GM18951 (cell line): ENCODE data around the gene TJP1.
"Not testable (repeated sequence)": the region's sequence is repeated elsewhere in the genome, so short reads cannot be mapped to it uniquely, and the experiment has no call there.

ENCODE experiments used
- POLR2A ChIP-seq: IDR thresholded peaks from 4 replicates; pipeline ENCODE4 v1.6.1; 2011; ENCODE audit warnings: mild to moderate bottlenecking; ENCODE audit not compliant: insufficient read length, insufficient read depth; ENCODE audit errors: extremely low read depth
- in situ Hi-C: fragments of 300-500 bp; cut with MboI; formaldehyde crosslinking; loops from one replicate; pipeline ENCODE4 v1.12.0; 2022; ENCODE audit warnings: low sequenced_read_pairs, mixed read lengths, inconsistent platforms; ENCODE audit not compliant: unreplicated experiment

Gene TJP1

DNA sequence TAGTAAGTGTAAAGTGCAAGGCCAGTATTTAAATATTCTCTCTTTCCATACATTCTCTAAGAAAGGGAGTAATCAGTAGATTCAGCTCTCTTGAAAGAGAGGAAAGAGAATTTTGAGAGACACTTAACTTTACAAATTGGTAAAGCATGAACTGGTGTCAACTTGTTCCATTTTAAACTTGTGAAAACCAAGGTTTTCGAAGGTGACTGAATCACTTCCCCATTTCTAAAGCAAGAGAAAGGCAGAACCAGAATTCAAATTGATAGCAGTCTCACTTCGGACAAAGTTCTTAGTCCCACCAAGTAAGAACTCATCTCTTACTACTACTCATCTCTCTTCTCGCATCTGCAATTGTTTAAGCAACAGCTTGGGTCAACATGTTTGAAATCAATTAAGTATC lies 22.4 kb downstream of the TJP1 start:
- in situ Hi-C loops: no loop called here
- TF ChIP-seq POLR2A: no peak

GRCh38 chr15:29795610-29796009 lies 26.7 kb downstream of the TJP1 start:
- TF ChIP-seq POLR2A: no peak
- in situ Hi-C loops: no loop called here

DNA sequence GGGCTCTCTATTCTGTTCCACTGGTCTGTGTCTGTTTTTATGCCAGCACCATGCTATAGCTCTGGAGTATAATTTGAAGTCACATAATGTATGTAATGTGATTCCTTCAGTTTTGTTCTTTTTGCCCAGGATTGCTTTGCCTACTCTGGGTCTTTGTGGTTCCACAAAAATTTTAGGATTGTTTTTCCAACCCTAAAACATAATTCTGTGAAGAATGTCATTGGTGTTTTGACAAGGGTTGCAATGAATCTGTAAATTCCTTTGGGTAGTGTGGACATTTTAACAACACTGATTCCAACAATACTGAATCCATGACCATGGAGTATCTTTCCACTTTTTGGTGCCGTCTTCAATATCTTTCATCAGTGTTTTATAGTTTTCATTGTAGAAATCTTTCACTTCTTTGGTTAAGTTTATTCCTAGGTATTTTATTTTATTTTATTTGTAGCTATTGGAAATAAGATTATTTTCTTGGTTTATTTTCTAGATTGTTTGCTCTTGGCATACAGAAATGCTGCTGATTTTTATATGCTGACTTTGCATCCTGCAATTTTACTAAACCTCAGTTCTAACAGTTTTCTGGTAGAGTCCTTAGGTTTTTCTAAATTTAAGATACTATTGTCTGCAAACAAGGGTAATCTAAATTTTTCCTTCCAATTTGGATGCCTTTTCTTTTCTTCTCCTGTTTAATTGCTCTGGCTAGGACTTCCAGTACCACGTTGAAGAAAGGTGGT lies 29.7 kb downstream of the TJP1 start:
- no peak for TF ChIP-seq POLR2A
- in situ Hi-C loops: no loop called here

DNA sequence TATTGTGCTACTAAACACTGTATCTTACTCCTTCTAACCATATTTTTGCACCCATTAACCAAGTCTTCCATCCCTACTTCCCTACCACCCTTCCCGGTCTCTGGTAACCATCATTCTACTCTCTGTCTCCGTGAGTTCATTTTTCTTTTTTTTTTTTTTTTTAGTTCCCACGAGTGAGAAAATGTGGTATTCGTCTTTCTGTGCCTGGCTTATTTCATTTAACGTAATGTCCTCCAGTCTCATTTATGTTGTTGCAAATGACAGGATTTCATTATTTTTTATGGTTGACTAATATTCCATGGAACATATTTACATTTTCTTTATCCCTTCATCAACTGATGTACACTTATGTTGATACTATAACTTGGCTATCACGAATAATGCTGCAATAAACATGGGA lies 31.7 kb downstream of the TJP1 start:
- in situ Hi-C loops: no loop called here
- no peak for TF ChIP-seq POLR2A

- TF ChIP-seq POLR2A: no peak
- in situ Hi-C loops: no loop called here
These were observed 32.4 kb downstream of the TJP1 start for GRCh38 chr15:29789871-29790270.

DNA sequence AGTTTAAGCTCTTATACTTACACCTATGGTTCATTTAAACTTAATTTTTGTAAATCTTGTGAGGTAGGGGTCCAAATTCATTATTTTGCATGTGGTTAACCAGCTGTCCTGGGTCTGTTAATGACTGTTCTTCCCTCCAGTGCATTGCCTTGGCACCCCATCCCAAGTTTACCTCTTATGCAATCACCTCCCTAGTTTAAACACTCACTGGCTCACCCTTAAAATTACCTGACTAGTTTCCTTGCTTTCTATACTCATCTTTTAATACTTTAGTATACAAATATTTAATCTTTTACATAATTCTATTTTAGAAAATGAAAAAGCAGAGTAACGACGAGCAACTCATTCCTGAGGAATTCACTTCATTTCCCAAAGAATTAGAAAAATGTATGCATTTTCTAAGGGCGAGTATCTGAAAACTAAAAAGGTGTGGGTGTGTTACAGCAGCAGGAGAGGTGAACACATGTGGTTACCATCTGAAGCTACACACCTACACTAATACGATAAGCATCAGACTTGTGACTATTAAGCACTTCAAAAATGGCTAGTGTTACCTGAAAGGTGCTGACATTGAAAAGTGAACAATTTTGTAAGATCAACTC lies 33.7 kb downstream of the TJP1 start:
- no peak for TF ChIP-seq POLR2A
- in situ Hi-C loops: no loop called here

DNA sequence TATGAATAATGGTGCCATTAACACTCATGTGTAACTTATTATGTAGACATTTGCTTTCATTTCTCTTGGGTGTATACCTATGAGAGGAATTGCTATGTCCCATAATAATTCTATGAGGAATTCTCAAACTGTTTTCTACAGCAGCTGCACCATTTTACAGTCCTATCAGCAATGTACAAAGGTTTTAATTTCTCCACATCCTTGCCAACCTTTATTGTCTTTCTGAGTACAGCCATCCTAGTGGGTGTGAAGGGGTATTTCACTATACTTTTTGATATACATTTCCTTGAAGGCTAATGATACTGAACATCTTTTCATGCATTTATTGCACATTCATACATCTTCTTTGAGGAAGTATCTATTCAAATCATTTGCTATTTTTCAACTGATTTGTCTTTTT lies 34.5 kb downstream of the TJP1 start:
- in situ Hi-C loops: no loop called here
- no peak for TF ChIP-seq POLR2A

- no peak for TF ChIP-seq POLR2A
- in situ Hi-C loops: no loop called here
These were observed 36.6 kb downstream of the TJP1 start for GRCh38 chr15:29785642-29786041.

DNA sequence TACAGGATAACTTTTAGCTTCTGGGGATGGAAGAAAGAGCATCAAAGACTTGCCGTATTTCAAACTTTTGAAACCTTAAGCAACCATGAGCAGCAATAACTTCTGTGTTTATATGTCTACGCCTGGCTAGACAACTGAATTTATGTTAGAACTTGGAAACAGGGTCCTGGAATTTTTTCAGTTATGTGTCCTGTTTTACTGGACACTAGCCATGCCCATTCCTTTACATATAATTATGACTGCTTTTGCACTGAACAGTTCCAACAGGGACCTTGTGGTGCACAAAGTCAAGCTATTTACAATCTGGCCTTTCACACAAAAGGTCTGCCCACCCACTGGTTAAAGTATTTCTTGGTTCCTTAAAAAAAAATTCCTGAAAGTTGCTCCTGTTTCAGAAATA lies 37.1 kb downstream of the TJP1 start:
- in situ Hi-C loops: no loop called here

DNA sequence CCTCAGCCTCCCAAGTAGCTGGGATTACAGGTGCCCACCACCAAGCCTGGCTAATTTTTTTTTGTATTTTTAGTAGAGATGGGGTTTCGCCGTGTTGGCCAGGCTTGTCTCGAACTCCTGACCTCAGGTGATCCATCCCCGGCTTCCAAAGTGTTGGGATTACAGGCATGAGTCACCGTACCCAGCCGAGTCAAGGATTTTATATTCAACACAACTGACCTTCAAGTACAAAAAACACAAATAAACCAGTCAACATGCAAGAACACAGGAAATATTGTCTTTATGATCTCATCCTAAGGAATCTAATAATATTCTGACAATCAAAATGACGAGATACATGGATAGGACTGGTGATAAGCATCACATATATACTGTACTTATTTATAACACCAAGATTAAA lies 37.9 kb downstream of the TJP1 start:
- in situ Hi-C loops: no loop called here
- TF ChIP-seq POLR2A: no peak

More for the DNA sequence above, 37.1 kb downstream of the TJP1 start:
- no peak for TF ChIP-seq POLR2A

GRCh38 chr15:29782816-29783215 lies 39.5 kb downstream of the TJP1 start:
- in situ Hi-C loops: not testable (repeated sequence)

GRCh38 chr15:29778382-29778781 lies 43.9 kb downstream of the TJP1 start:
- in situ Hi-C loops: no loop called here
- TF ChIP-seq POLR2A: no peak

GRCh38 chr15:29776859-29777258 lies 45.4 kb downstream of the TJP1 start:
- no peak for TF ChIP-seq POLR2A
- in situ Hi-C loops: no loop called here

DNA sequence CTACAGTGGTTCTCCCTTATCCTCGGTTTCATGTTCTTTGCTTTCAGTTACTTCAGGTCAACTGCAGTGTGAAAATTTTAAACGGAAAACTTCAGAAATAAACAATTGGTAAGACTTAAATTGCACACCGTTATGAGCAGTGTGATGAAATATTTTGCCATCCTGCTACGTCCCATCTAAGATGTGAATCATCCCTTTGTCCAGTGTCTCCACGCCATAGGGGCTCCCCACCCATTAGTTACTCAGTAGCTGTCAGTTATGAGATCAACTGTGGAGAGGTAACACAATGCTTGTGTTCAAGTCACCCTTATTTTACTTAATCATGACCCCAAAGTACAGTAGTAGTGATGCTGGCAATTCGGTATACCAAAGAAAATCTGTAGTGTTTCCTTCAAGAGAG lies 47.4 kb downstream of the TJP1 start:
- no peak for TF ChIP-seq POLR2A

More for the DNA sequence above, 47.4 kb downstream of the TJP1 start:
- in situ Hi-C loops: no loop called here
